ENCODE data around the gene PVALEF. TPM values are rescaled to one million over a fixed set of nuclear protein-coding genes. Genes with fewer than 3 reads are reported as not detected.

Gene PVALEF
- total RNA-seq, 1 experiment from 2014 or later = not detected

DNA sequence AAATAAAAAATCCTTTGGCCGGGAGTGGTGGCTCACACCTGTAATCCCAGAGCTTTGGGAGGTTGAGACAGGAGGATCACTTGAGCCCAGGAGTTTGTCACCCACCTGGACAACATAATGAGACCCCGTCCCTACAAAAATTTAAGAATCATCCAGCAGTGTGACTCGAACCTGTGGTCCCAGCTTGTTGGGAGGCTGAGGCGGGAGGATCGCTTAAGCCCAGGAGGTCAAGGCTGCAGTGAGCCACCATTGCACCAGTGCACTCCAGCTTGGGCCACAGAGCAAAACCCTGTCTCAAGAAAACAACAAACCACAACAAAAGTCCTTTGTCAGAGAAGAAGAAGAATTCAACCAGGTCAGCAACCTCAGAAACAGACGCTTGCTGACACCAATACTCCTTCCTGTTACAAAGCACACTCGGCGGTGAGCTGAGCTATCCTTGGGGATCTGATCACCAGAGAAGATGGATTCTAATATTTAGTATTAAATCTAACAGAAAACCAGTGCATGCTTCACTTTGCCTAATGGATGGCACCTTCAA is 12.9 kb upstream of the PVALEF start:
- Histone ChIP-seq H4K5ac (ENCODE audit: insufficient read length, low read depth, low read length) (no peak overlapping the region), H3K27ac (ENCODE audit: insufficient read length, low read depth, low read length) (no peak overlapping the region), H3K4ac (ENCODE audit: low read depth, low read length) (no peak overlapping the region), H2BK5ac (ENCODE audit: insufficient read length, low read length) (no peak overlapping the region), H3K56ac (ENCODE audit: insufficient read length, low read depth, low read length) (no peak overlapping the region), H4K8ac (replicated peaks; ENCODE audit: insufficient read length, low read depth, low read length) (no peak overlapping the region), H3K18ac (ENCODE audit: insufficient read length, low read depth, low read length) (no peak overlapping the region), H3T11ph (ENCODE audit: low read length) (no peak overlapping the region), H3K23ac (ENCODE audit: insufficient read length, low read depth, low read length) (no peak overlapping the region), H2AFZ (ENCODE audit: low read length) (no peak overlapping the region), H3K4me2 (ENCODE audit: insufficient read depth, insufficient read length, low read length) (no peak overlapping the region), H3K79me2 (ENCODE audit: insufficient read depth, low read length) (no peaks in the 10 kb centered on the region), H3K9ac (ENCODE audit: extremely low read depth, insufficient read length, low read length) (no peak overlapping the region), H2BK12ac (ENCODE audit: insufficient read length, low read depth, low read length) (no peak overlapping the region), H4K91ac (ENCODE audit: insufficient read length, low read depth, low read length) (no peak overlapping the region), H3K23me2 (ENCODE audit: insufficient read length, low read depth, low read length, poor library complexity, severe bottlenecking) (no peaks in the 10 kb centered on the region), H3K79me1 (ENCODE audit: insufficient read depth, low read depth, low read length, poor library complexity, severe bottlenecking) (no peaks in the 10 kb centered on the region), H2BK20ac (ENCODE audit: low read depth, low read length, poor library complexity, severe bottlenecking) (no peak overlapping the region), H2AK5ac (ENCODE audit: insufficient read length, low read length) (no peak overlapping the region), H3K27me3 (ENCODE audit: insufficient read depth, low read length) (no peaks in the 10 kb centered on the region), H4K20me1 (ENCODE audit: control insufficient read depth, insufficient read depth, insufficient read length) (no peaks in the 10 kb centered on the region), H3K9me3 (ENCODE audit: control insufficient read depth, low read depth, low read length) (no peaks in the 10 kb centered on the region), H2BK15ac (ENCODE audit: low read depth, low read length) (no peak overlapping the region), H3K14ac (ENCODE audit: insufficient read depth, low read length) (no peak overlapping the region), H3K4me1 (ENCODE audit: insufficient read depth, low read length) (no peaks in the 10 kb centered on the region), H2BK120ac (ENCODE audit: low read depth, low read length, poor library complexity, severe bottlenecking) (no peak overlapping the region)
- Mint-ChIP-seq H3K4me1 (no peaks in the 10 kb centered on the region), H3K4me3 (no peak overlapping the region), H3K27me3 (ENCODE audit: low read depth) (peaks cover 2% of the 10 kb centered on the region; the same call in 1 of the 2 replicates), H3K27ac (no peak overlapping the region), H3K9me3 (no peaks in the 10 kb centered on the region), H3K36me3 (ENCODE audit: insufficient read depth in 1 of 3, low read depth in 3 of 3) (no peaks in the 10 kb centered on the region)
- no peak for DNase-seq
- TF ChIP-seq, protein P1, sequence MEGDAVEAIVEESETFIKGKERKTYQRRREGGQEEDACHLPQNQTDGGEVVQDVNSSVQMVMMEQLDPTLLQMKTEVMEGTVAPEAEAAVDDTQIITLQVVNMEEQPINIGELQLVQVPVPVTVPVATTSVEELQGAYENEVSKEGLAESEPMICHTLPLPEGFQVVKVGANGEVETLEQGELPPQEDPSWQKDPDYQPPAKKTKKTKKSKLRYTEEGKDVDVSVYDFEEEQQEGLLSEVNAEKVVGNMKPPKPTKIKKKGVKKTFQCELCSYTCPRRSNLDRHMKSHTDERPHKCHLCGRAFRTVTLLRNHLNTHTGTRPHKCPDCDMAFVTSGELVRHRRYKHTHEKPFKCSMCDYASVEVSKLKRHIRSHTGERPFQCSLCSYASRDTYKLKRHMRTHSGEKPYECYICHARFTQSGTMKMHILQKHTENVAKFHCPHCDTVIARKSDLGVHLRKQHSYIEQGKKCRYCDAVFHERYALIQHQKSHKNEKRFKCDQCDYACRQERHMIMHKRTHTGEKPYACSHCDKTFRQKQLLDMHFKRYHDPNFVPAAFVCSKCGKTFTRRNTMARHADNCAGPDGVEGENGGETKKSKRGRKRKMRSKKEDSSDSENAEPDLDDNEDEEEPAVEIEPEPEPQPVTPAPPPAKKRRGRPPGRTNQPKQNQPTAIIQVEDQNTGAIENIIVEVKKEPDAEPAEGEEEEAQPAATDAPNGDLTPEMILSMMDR (conservative IDR thresholded peaks at IDR 0.05) = no peak
- WGBS (ENCODE audit: extremely low coverage, insufficient read length, low lambda C conversion rate) = no CpG with 5 or more reads among the region's 8 CpGs

All from H9 (cell line).